Measurements from ENCODE around the gene SLC10A1.
"Not testable (repeated sequence)": the region's sequence is repeated elsewhere in the genome, so short reads cannot be mapped to it uniquely, and the experiment has no call there.

Gene SLC10A1

GRCh38 chr14:69796797-69797500 lies at the start of gene SLC10A1:
Gene SLC10A1, minus strand, starts transcription at chr14:69797241. Its CDS starts 86 bp downstream, at chr14:69797155.
- DNase-seq: no peak

- no peak for DNase-seq
These were observed 48.7 kb upstream of the SLC10A1 start for GRCh38 chr14:69845787-69846186.

GRCh38 chr14:69845050-69845581 lies 48.1 kb upstream of the SLC10A1 start:
- no peak for DNase-seq

GRCh38 chr14:69844171-69844570 lies 47.1 kb upstream of the SLC10A1 start:
- no peak for DNase-seq

- no peak for DNase-seq
These were observed 45.8 kb upstream of the SLC10A1 start for GRCh38 chr14:69842686-69843420.

- no peak for DNase-seq
These were observed 44.6 kb upstream of the SLC10A1 start for GRCh38 chr14:69841656-69842055.

- no peak for DNase-seq
These were observed 42.6 kb upstream of the SLC10A1 start for GRCh38 chr14:69839661-69840060.

GRCh38 chr14:69838881-69839416 lies 41.9 kb upstream of the SLC10A1 start:
- DNase-seq: no peak

- DNase-seq: no peak
These were observed 31.8 kb upstream of the SLC10A1 start for GRCh38 chr14:69828879-69829278.

GRCh38 chr14:69828354-69828753 lies 31.3 kb upstream of the SLC10A1 start:
- no peak for DNase-seq

GRCh38 chr14:69827560-69827959 lies 30.5 kb upstream of the SLC10A1 start:
- DNase-seq: no peak

- no peak for DNase-seq
These were observed 25.4 kb upstream of the SLC10A1 start for GRCh38 chr14:69822456-69822855.

GRCh38 chr14:69820991-69821390 lies 23.9 kb upstream of the SLC10A1 start:
- no peak for DNase-seq

GRCh38 chr14:69819607-69820006 lies 22.6 kb upstream of the SLC10A1 start:
- no peak for DNase-seq

GRCh38 chr14:69818758-69819191 lies 21.7 kb upstream of the SLC10A1 start:
- DNase-seq: peak; percentile 13

- DNase-seq: no peak
These were observed 19.2 kb upstream of the SLC10A1 start for GRCh38 chr14:69816216-69816615.

- DNase-seq: no peak
These were observed 18.5 kb upstream of the SLC10A1 start for GRCh38 chr14:69815556-69815955.

GRCh38 chr14:69814397-69814796 lies 17.4 kb upstream of the SLC10A1 start:
- no peak for DNase-seq

- not testable (repeated sequence) for DNase-seq
These were observed 16.3 kb upstream of the SLC10A1 start for GRCh38 chr14:69813346-69813745.

- DNase-seq: no peak
These were observed 15.7 kb upstream of the SLC10A1 start for GRCh38 chr14:69812711-69813110.

- no peak for DNase-seq
These were observed 14.8 kb upstream of the SLC10A1 start for GRCh38 chr14:69811868-69812252.

GRCh38 chr14:69811227-69811867 lies 14.3 kb upstream of the SLC10A1 start:
- DNase-seq: no peak

Data from GDM1 (cell line).